ENCODE measurements around the gene PBRM1. TPM values are rescaled to one million over a fixed set of nuclear protein-coding genes. Genes with fewer than 3 reads are reported as not detected.

Gene PBRM1
- total RNA-seq, 2 donors from 2014 or later = 73.4 to 78.5 TPM

DNA sequence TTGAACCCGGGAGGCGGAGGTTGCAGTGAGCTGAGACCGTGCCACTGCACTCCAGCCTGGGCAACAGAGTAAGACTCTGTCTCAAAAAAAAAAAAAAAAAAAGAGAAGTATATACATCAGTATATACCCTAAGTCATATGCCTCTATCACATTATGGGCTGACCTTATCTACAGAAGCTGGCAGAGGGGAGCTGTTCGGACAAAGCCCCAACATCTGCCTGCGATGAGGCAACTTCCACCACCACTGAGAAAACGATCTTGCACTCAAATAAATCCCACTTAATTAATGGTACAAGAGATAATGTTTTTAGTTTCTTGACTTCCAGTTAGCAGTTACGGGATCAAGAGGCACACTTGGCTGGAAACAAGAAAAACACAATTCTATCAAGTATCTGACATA is 17.6 kb upstream of the PBRM1 start:
- Mint-ChIP-seq H3K4me1 (peaks cover 7% of the 10 kb centered on the region), H3K4me3 (no peak overlapping the region), H3K27me3 (ENCODE audit: insufficient read depth) (no peaks in the 10 kb centered on the region), H3K36me3 (ENCODE audit: low read depth) (peaks cover 7% of the 10 kb centered on the region), H3K9me3 (no peaks in the 10 kb centered on the region), H3K27ac (no peak overlapping the region)
- Histone ChIP-seq H3K9ac (ENCODE audit: extremely low read depth, low read length, poor library complexity, severe bottlenecking) (no peak overlapping the region), H3K9me3 (ENCODE audit: control insufficient read depth, low read length) (no peaks in the 10 kb centered on the region), H3K4me1 (ENCODE audit: control insufficient read depth, insufficient read depth, low read length) (no peaks in the 10 kb centered on the region), H3K4me3 (ENCODE audit: low read length) (no peak overlapping the region), H3K27ac (ENCODE audit: low read depth, low read length) (no peak overlapping the region), H3K27me3 (ENCODE audit: control insufficient read depth, insufficient read depth, low read length, poor library complexity, severe bottlenecking) (no peaks in the 10 kb centered on the region), H3K36me3 (ENCODE audit: control insufficient read depth, insufficient read depth, low read length) (peaks cover 24% of the 10 kb centered on the region)
- TF ChIP-seq, protein P1, sequence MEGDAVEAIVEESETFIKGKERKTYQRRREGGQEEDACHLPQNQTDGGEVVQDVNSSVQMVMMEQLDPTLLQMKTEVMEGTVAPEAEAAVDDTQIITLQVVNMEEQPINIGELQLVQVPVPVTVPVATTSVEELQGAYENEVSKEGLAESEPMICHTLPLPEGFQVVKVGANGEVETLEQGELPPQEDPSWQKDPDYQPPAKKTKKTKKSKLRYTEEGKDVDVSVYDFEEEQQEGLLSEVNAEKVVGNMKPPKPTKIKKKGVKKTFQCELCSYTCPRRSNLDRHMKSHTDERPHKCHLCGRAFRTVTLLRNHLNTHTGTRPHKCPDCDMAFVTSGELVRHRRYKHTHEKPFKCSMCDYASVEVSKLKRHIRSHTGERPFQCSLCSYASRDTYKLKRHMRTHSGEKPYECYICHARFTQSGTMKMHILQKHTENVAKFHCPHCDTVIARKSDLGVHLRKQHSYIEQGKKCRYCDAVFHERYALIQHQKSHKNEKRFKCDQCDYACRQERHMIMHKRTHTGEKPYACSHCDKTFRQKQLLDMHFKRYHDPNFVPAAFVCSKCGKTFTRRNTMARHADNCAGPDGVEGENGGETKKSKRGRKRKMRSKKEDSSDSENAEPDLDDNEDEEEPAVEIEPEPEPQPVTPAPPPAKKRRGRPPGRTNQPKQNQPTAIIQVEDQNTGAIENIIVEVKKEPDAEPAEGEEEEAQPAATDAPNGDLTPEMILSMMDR (conservative IDR thresholded peaks at IDR 0.05) = no peak
- WGBS, 2 experiments (ENCODE audit: insufficient coverage in 1 of 2, insufficient read length in 1 of 2) = 97% methylated on average over 7 of the region's 7 CpGs; no CpG with 5 or more reads in 1 of the 2 experiments
- DNase-seq = no peak

DNA sequence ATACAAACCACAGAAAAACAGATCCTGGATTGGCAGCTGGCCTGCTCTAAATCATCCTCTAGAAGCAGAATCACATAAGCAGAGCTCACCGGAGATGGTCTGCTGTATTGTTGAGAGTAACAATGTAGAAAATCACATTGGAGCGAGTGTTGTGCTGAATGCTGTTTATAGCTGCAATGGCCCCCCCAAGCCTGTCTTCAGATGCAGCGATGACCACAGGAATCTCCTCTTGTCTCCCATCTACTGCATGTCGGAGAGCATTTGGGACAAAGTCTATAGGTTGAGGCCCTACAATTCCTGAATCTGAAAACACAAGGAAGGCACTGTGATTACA is 11.9 kb upstream of the PBRM1 start:
- Mint-ChIP-seq H3K27me3 (ENCODE audit: insufficient read depth) (no peaks in the 10 kb centered on the region), H3K4me3 (no peak overlapping the region), H3K9me3 (no peaks in the 10 kb centered on the region), H3K36me3 (ENCODE audit: low read depth) (peaks cover 48% of the 10 kb centered on the region), H3K27ac (no peak overlapping the region), H3K4me1 (no peaks in the 10 kb centered on the region)
- H3K27ac ChIP-seq (ENCODE audit: low read depth, low read length) = peak overlapping the region; percentile 29
- no peak overlapping the region for H3K9ac ChIP-seq (ENCODE audit: extremely low read depth, low read length, poor library complexity, severe bottlenecking)
- H3K4me1 ChIP-seq (ENCODE audit: control insufficient read depth, insufficient read depth, low read length) = no peaks in the 10 kb centered on the region
- no peaks in the 10 kb centered on the region for H3K9me3 ChIP-seq (ENCODE audit: control insufficient read depth, low read length)
- WGBS, 2 experiments (ENCODE audit: insufficient coverage in 1 of 2, insufficient read length in 1 of 2) = 93 to 100% methylated on average over 1 to 4 of the region's 4 CpGs
- peaks cover 67% of the 10 kb centered on the region for H3K36me3 ChIP-seq (ENCODE audit: control insufficient read depth, insufficient read depth, low read length)
- no peaks in the 10 kb centered on the region for H3K27me3 ChIP-seq (ENCODE audit: control insufficient read depth, insufficient read depth, low read length, poor library complexity, severe bottlenecking)
- no peak overlapping the region for H3K4me3 ChIP-seq (ENCODE audit: low read length)
- TF ChIP-seq, protein P1 (conservative IDR thresholded peaks at IDR 0.05) = no peak
- DNase-seq = no peak

DNA sequence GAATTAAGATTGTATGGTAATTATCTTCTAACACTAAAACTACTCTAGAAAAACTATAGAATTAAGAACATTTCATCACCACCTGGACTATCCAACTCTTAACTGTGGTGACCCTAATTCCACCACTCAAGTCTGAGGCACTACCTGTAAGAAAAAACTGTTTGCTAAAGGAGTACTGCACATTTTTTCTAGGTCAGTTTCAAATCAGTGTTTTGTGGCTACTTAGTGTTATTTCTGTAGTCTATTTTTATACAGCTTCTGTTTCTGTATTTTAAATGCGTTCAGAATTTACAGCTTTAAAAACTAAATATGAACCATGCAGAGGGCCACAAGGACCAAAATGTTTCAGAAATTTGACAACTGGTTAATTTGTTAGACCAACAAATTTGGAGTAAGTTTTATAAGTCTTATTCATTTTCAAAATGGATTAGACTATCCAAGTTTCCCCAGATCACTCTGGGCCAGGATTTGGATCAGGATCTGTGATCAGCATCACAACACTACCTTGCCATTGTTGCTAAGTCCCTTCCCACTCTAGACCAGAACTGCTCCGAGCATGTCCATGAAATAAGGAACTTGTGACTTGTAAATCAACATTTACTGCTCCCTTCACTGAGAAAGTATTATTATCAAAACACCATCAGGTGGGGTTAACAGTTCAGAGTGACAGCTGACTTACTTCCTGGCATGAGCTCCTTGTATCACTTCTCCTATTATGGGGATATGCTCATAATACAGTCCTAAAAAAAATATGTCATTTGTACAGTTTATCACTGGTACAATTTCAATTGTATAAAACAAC is 11.3 kb upstream of the PBRM1 start:
- Histone ChIP-seq H3K4me3 (ENCODE audit: low read length) (no peak overlapping the region), H3K9me3 (ENCODE audit: control insufficient read depth, low read length) (no peaks in the 10 kb centered on the region), H3K9ac (ENCODE audit: extremely low read depth, low read length, poor library complexity, severe bottlenecking) (no peak overlapping the region), H3K4me1 (ENCODE audit: control insufficient read depth, insufficient read depth, low read length) (no peaks in the 10 kb centered on the region), H3K36me3 (ENCODE audit: control insufficient read depth, insufficient read depth, low read length) (peaks cover 73% of the 10 kb centered on the region), H3K27ac (ENCODE audit: low read depth, low read length) (no peak overlapping the region), H3K27me3 (ENCODE audit: control insufficient read depth, insufficient read depth, low read length, poor library complexity, severe bottlenecking) (no peaks in the 10 kb centered on the region)
- no peaks in the 10 kb centered on the region for H3K4me1 Mint-ChIP-seq
- peaks cover 52% of the 10 kb centered on the region for H3K36me3 Mint-ChIP-seq (ENCODE audit: low read depth)
- no peak overlapping the region for H3K27ac Mint-ChIP-seq
- no peak overlapping the region for H3K4me3 Mint-ChIP-seq
- no peaks in the 10 kb centered on the region for H3K9me3 Mint-ChIP-seq
- TF ChIP-seq, protein P1 (conservative IDR thresholded peaks at IDR 0.05) = no peak
- no peak for DNase-seq
- WGBS, 2 experiments (ENCODE audit: insufficient coverage in 1 of 2, insufficient read length in 1 of 2) = 90 to 100% methylated on average over 1 to 2 of the region's 2 CpGs
- no peaks in the 10 kb centered on the region for H3K27me3 Mint-ChIP-seq (ENCODE audit: insufficient read depth)

Data from endodermal cell (in vitro differentiated cells).